H4 (cell line): ENCODE results near the gene IPMK. TPM values are rescaled to one million over a fixed set of nuclear protein-coding genes. Genes with fewer than 3 reads are reported as not detected.

ENCODE experiments used
- DNase-seq: peaks from one replicate; pipeline ENCODE4 v3.0.0-alpha.2; 2015; ENCODE audit warnings: low spot score
- total RNA-seq: library from RNA; depleted of rRNA; stranded (reverse); fragments of >200 nt; shearing (Covaris generic); gene quantifications from 2 replicates; pipeline ENCODE4 v1.2.3, GENCODE V29; 2014; rRNA removed

IPMK gene
- total RNA-seq, 1 experiment from 2014 or later = 7.8 TPM

- no peak for DNase-seq
Observed at GRCh38 chr10:58153751-58154150, 113.9 kb downstream of the IPMK start.

DNA sequence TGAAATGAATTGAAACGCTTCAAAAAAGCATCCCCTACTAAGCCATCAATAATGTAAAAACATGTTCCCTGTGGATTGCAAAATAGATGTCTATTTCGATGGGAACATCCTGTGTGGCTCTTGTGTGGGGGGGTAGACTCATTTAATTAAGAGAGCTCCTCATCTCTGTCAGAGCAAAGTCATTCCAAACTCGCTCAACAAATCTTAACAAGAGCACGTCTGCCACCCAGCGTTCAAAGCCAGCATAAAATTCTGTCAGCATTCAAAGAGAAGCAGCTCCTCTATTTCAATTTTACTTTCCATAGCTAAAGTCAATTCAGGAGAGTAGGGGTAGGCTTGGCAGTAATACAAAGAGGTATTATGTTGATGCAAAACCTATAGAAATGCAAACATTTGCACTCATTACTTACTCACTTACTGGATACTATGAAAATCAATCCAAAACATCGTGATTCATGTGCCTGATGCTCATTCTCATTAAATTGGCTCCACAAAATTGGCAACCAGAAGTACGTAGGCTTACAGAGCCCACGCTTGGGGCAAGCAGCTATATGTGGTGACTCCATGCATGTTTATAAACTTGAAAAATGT, 114.9 kb downstream of the IPMK start:
- peak; percentile 61 for DNase-seq

DNA sequence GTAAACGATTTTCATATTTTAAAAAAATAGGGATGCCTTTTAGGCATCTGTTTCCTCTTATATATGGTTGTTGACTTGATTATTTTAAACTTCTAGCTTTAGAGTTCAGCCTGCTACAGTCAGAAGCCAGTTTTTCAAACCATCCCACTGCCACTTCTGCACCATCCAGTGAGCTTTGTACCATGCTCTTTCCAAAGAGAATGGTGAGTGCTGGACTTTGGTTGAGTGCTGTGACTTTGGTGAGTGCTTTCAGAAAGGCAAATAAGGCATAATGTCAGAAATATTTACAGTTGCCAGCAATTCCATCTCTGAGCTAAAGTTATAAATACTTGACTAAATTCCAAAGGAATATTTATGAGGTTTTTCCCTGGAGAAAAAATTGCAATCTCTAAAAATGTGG, 117.4 kb downstream of the IPMK start:
- no peak for DNase-seq

- no peak for DNase-seq
Observed at GRCh38 chr10:58143944-58144343, 123.8 kb downstream of the IPMK start.

Other genes starting within 250 kb of the IPMK start
- gene CISD1, start 1.3 kb upstream of the IPMK start, total RNA-seq = 90.1 and 90.2 TPM in 2 replicates
- 23.0 and 27.0 TPM in 2 replicates for gene UBE2D1, start 67.1 kb upstream of the IPMK start, total RNA-seq
- 40.1 and 42.5 TPM in 2 replicates for gene TFAM, start 117.5 kb upstream of the IPMK start, total RNA-seq
- gene BICC1, start 245.0 kb upstream of the IPMK start, total RNA-seq = 8.6 and 11.8 TPM in 2 replicates